Keratinocyte (primary cell): Measurements from ENCODE around the gene GYG2. TPM values are rescaled to one million over a fixed set of nuclear protein-coding genes. Genes with fewer than 3 reads are reported as not detected.

Experiments used
- DNase-seq: peaks from one replicate; pipeline ENCODE4 v3.0.0-alpha.2; 2011; ENCODE audit warnings: low read depth, missing footprints, low spot score
- FAIRE-seq: peaks from 2 replicates; lab custom pipeline; 2011; peaks lifted over from hg19 to GRCh38; lab: Jason Lieb, UNC
- H2AFZ ChIP-seq: 2 replicates; pipeline ENCODE4 v1.6.0; 2012; ENCODE audit warnings: low read length, control low read depth, inconsistent platforms; ENCODE audit not compliant: control insufficient read depth
- H3K27ac ChIP-seq: 2 replicates; pipeline ENCODE4 v1.5.1; 2011; ENCODE audit warnings: low read length; ENCODE audit not compliant: control insufficient read depth, insufficient read depth
- H3K27me3 ChIP-seq: 3 replicates; pipeline ENCODE4 v1.6.0; 2011; ENCODE audit warnings: low read length; ENCODE audit not compliant: control insufficient read depth, insufficient read depth; ENCODE audit errors: extremely low read depth
- H3K36me3 ChIP-seq, 2 experiments: 2 replicates in 1 of 2; 3 replicates in 1 of 2; pipeline ENCODE4 v1.5.1; 2011; ENCODE audit warnings: low read length in 2 of 2, mild to moderate bottlenecking in 1 of 2; ENCODE audit not compliant: control insufficient read depth in 2 of 2, insufficient read depth in 2 of 2; ENCODE audit errors: extremely low read depth in 1 of 2
- H3K4me1 ChIP-seq: 3 replicates; pipeline ENCODE4 v1.5.1; 2011; ENCODE audit warnings: low read length; ENCODE audit not compliant: control insufficient read depth, insufficient read depth; ENCODE audit errors: extremely low read depth
- H3K4me2 ChIP-seq: 3 replicates; pipeline ENCODE4 v1.6.0; 2011; ENCODE audit warnings: low read depth, low read length; ENCODE audit not compliant: control insufficient read depth, insufficient read depth; ENCODE audit errors: extremely low read depth
- H3K4me3 ChIP-seq, 3 experiments: fragments of 200-600 bp in 1 of 3; sonication (generic) in 1 of 3; 2 replicates in 2 of 3; 3 replicates in 1 of 3; pipeline ENCODE4 v1.5.1; 2011 to 2016; ENCODE audit warnings: low read length in 3 of 3, mild to moderate bottlenecking in 3 of 3, control low read depth in 2 of 3, inconsistent platforms in 1 of 3, low read depth in 1 of 3, mixed read lengths in 1 of 3, mixed run types in 1 of 3, moderate library complexity in 1 of 3; ENCODE audit not compliant: control insufficient read depth in 2 of 3, insufficient read depth in 2 of 3; ENCODE audit errors: extremely low read depth in 1 of 3
- H3K79me2 ChIP-seq: 2 replicates; pipeline ENCODE4 v1.6.0; 2012; ENCODE audit warnings: low read length; ENCODE audit not compliant: control insufficient read depth, insufficient read depth
- H3K9ac ChIP-seq: 3 replicates; pipeline ENCODE4 v1.6.0; 2011; ENCODE audit warnings: low read length; ENCODE audit not compliant: control insufficient read depth, insufficient read depth; ENCODE audit errors: extremely low read depth
- H3K9me1 ChIP-seq: 3 replicates; pipeline ENCODE4 v1.6.0; 2011; ENCODE audit warnings: low read length; ENCODE audit not compliant: control insufficient read depth, insufficient read depth; ENCODE audit errors: extremely low read depth
- H3K9me3 ChIP-seq: 2 replicates; pipeline ENCODE4 v1.5.1; 2012; ENCODE audit warnings: low read depth, low read length; ENCODE audit not compliant: control insufficient read depth
- H4K20me1 ChIP-seq: 3 replicates; pipeline ENCODE4 v1.6.0; 2011; ENCODE audit warnings: low read length; ENCODE audit not compliant: control insufficient read depth, insufficient read depth; ENCODE audit errors: extremely low read depth
- EZH2 ChIP-seq: IDR thresholded peaks from one replicate; pipeline ENCODE4 v1.6.1; 2012; ENCODE audit warnings: inconsistent platforms, mild to moderate bottlenecking, low read length, moderate library complexity
- dilution Hi-C: fragments of 300-500 bp; cut with MboI; formaldehyde crosslinking; loops from one replicate; pipeline ENCODE4 v1.7.0; 2020; ENCODE audit warnings: low sequenced_read_pairs; ENCODE audit not compliant: extremely low pct_ligation_motif_present
- polyA plus RNA-seq, 5 experiments: library from polyadenylated mRNA; depleted of rRNA in 3 of 5; stranded (reverse) in 3 of 5; stranded (forward) in 1 of 5; unstranded in 1 of 5; fragments of >200 nt; gene quantifications; 1 replicate in 1 of 5; 2 replicates in 3 of 5; 3 replicates in 1 of 5; pipeline versions ENCODE4 v1.2.1 to v1.2.3, GENCODE V29; 2011 to 2012; ENCODE audit warnings: missing spikeins in 2 of 5, low read depth in 1 of 5, low replicate concordance in 1 of 5
- TF ChIP-seq, protein P1 (sequence below), 3 experiments: IDR thresholded peaks in 1 of 3; conservative IDR thresholded peaks in 1 of 3; optimal IDR thresholded peaks in 1 of 3; 2 replicates in 2 of 3; 3 replicates in 1 of 3; pipeline versions ENCODE3 to v1.5.1; 2011; ENCODE audit warnings: low read length in 3 of 3, mild to moderate bottlenecking in 3 of 3, moderate library complexity in 2 of 3, control low read depth in 1 of 3, inconsistent platforms in 1 of 3; ENCODE audit not compliant: insufficient read depth in 2 of 3; ENCODE audit errors: extremely low read depth in 1 of 3

The GYG2 gene
- polyA plus RNA-seq, 1 donor (not counting 4 experiments of a cell fraction or from before 2014, with no cell fraction given) = not detected

DNA sequence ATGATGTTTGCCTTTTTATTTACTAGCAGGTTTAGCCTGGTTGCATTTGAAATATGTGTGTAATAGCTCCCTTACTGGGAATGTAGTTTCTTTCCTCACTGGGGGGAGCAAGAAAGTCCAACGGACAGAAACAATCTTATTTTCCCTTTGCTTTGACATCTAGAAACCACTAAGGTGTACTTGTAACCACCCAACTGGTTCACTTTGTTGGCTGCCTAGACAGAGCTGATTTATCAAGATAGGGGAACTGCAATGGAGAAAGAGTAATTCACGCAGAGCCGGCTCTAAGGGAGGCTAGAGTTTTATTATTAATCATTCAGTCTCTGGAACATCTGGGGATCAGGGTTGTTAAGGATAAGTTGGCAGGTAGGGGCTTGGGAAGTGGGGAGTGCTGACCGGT lies 46.6 kb upstream of the GYG2 start:
- Histone ChIP-seq H3K4me1 (peaks cover 15% of the 10 kb centered on the region), H3K27me3 (no peaks in the 10 kb centered on the region), H3K9ac (no peak overlapping the region), H3K4me3 (no peak overlapping the region), H3K4me2 (no peak overlapping the region), H2AFZ (no peak overlapping the region), H3K27ac (no peak overlapping the region), H4K20me1 (no peaks in the 10 kb centered on the region), H3K9me1 (no peaks in the 10 kb centered on the region), H3K9me3 (no peaks in the 10 kb centered on the region), H3K36me3 (peaks cover 0 to 6% of the 10 kb centered on the region in 2 experiments), H3K79me2 (no peaks in the 10 kb centered on the region)
- no peak for FAIRE-seq
- dilution Hi-C loops = no loop called here
- no peak for TF ChIP-seq EZH2
- TF ChIP-seq, protein P1, sequence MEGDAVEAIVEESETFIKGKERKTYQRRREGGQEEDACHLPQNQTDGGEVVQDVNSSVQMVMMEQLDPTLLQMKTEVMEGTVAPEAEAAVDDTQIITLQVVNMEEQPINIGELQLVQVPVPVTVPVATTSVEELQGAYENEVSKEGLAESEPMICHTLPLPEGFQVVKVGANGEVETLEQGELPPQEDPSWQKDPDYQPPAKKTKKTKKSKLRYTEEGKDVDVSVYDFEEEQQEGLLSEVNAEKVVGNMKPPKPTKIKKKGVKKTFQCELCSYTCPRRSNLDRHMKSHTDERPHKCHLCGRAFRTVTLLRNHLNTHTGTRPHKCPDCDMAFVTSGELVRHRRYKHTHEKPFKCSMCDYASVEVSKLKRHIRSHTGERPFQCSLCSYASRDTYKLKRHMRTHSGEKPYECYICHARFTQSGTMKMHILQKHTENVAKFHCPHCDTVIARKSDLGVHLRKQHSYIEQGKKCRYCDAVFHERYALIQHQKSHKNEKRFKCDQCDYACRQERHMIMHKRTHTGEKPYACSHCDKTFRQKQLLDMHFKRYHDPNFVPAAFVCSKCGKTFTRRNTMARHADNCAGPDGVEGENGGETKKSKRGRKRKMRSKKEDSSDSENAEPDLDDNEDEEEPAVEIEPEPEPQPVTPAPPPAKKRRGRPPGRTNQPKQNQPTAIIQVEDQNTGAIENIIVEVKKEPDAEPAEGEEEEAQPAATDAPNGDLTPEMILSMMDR (optimal IDR thresholded peaks at IDR 0.05 in 1 of 3, IDR thresholded peaks at IDR 0.05 in 1 of 3, conservative IDR thresholded peaks at IDR 0.05 in 1 of 3; ENCODE audit: extremely low read depth in 1 of 3, insufficient read depth in 2 of 3, low read length in 3 of 3) = no peak
- DNase-seq = no peak

DNA sequence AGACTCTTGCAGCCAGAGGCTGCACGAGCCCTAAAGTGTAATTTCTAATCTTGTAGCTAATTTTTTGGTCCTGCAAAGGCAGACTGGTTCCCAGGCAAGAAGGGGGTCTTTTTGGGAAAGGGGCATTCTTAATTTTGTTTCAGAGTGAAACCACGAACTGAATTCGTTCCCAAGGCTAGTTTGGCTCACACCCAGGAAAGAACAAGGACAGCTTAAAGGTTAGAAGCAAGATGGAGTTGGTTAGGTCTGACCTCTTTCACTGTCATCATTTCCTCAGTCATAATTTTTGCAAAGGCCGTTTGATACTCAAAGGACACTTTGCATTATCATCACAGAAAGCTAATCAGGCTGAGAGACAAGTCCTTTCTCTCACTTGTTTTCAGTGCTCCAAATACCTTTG lies 46.0 kb upstream of the GYG2 start:
- TF ChIP-seq EZH2 = no peak
- TF ChIP-seq, protein P1 (optimal IDR thresholded peaks at IDR 0.05 in 1 of 3, IDR thresholded peaks at IDR 0.05 in 1 of 3, conservative IDR thresholded peaks at IDR 0.05 in 1 of 3; ENCODE audit: extremely low read depth in 1 of 3, insufficient read depth in 2 of 3, low read length in 3 of 3) = no peak
- peaks cover 0 to 9% of the 10 kb centered on the region in 2 experiments for H3K36me3 ChIP-seq
- no peaks in the 10 kb centered on the region for H3K9me1 ChIP-seq
- FAIRE-seq (no peak), DNase-seq (no peak)
- no peak overlapping the region for H3K4me2 ChIP-seq
- no peaks in the 10 kb centered on the region for H3K27me3 ChIP-seq
- dilution Hi-C loops = no loop called here
- no peak overlapping the region for H3K27ac ChIP-seq
- H3K9me3 ChIP-seq = no peaks in the 10 kb centered on the region
- peaks cover 15% of the 10 kb centered on the region for H3K4me1 ChIP-seq
- H2AFZ ChIP-seq = no peak overlapping the region
- H3K79me2 ChIP-seq = no peaks in the 10 kb centered on the region
- no peaks in the 10 kb centered on the region for H4K20me1 ChIP-seq
- no peak overlapping the region for H3K4me3 ChIP-seq
- H3K9ac ChIP-seq = no peak overlapping the region
